GM21825 (cell line): ENCODE results near the gene SLC47A2.

ENCODE experiments used
- ATAC-seq: cut with Tn5 transposase; IDR thresholded peaks from one replicate; pipeline ENCODE4 v1.9.1; 2021; ENCODE audit warnings: mild to moderate bottlenecking, moderate library complexity; ENCODE audit not compliant: unreplicated experiment

Gene SLC47A2

DNA sequence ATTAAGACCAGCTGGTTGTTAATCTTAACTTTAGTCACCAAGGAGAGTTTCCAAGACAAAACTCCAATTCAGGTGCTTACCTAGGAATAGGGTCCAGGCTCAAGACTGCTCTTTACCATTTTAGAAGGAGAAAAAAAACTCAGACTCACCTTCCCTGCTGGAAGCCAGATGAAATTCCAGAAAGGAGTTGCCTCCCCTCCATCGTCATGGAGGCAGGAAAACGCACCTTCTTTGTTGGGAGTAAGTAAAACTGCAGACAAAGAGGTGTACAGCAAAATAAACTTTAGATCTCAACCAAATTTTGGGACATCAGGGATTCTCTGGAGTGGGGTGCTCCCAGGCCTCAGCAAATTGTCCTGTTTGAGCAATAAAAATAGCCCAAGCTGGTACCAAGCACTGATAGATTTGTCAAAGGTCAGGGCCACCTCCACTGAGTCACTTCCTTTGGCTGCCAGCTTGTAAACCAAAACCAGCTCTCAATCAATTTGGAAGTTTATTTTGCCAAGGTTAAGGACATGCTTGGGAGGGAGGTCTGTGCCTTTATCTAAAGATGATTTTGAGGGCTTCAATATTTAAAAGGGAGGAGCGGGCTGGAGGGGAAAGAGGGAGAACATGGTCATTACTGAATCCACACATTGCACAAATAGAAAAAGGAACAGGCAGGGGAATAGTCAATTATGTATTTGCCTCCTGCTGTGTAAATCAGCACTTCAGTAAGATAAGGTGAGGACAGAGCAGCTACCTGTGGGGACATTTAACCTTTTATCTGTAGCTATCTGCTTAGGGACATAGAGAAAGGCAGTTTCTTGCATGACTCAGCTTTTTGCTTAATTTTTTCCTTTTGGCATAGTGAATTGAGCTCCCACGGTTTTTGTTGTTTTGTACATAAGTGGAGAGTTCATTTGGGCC, 69.3 kb downstream of the SLC47A2 start:
- no peak for ATAC-seq

GRCh38 chr17:19645734-19646201, 70.6 kb downstream of the SLC47A2 start:
- no peak for ATAC-seq

DNA sequence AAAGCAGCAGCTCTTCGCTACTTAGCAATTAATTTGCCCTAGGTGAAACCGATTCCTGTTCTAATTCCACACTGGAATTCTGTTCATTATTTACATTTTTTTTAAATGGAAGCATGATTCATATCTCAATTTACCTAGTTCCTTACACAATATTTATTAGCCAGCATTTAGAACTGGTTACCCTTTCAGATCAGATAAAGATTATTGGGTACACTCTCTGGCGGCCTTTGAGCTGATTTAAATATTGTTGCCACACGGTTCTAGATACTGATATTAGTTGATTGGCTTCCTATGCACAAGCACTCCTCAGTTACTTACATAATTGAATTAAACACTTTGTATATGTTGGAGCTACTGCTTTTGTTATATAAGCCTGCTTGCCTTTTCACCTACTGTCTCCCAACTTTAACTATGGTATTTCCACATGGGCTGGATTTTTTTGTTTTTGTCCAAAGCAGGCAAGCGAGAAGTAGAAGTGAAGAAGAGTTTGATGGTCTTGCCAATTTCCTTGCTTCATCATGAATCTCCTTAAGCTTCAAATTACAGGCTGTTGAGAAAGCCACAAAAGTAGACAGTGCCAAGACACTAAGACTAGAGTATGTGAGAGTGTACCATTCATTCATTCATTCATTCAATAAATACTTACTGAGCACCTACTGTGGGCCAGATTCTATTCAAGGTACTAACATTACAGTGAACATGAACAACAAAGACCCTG, 71.7 kb downstream of the SLC47A2 start:
- ATAC-seq, result no peak

DNA sequence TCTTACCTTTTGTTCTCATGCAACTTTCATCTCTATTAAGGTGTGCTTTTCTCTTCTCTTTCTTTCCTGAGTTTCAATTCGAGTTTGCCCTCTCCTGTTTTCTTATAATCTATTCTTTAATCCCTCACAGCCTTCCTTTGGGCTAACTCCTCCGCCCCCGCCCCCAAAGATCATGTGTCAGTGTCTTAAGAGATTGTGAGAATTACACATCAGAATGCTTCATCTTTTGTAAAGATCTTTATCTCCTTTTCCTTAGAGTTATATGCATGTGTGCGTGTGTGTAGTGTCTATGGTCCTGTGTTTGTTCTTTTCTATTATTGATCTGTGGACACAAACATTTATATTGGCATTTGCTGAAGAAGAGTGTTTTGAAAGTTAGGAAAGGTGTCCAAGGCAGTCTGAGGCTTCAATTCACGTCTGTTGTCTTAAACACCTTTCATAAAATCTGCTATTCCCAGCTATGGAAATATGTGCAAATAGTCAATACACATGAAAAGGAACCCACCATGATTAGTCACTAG, 74.0 kb downstream of the SLC47A2 start:
- ATAC-seq, result no peak

DNA sequence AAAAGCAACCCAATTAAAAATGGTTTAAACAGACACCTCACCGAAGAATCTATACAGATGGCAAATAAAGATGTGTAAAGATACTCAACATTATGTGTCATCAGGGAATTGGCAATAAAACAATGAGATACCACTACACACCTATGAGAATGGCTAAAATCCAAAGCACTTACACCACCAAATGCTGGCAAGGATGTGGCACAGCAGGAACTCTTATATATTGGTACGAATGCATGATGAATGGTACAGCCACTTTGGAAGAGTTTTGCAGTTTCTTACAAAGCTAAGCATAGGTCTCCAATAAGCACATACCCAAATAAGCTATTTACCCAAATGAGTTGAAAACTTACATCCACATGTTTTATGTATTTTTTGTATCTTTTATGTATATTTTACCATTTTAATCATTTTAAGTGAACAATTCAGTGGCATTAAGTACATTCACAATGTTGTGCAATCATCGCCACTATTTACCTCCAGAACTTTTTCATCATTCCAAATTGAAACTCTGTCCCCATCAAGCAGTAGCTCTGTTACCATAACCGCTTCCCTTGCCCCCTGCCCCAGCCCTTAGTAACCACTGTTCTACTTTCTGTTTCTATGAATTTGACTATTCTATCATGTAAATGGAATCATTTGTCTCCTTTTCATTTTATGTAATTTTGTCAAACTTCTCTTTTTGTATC, 74.6 kb downstream of the SLC47A2 start:
- ATAC-seq, result no peak

DNA sequence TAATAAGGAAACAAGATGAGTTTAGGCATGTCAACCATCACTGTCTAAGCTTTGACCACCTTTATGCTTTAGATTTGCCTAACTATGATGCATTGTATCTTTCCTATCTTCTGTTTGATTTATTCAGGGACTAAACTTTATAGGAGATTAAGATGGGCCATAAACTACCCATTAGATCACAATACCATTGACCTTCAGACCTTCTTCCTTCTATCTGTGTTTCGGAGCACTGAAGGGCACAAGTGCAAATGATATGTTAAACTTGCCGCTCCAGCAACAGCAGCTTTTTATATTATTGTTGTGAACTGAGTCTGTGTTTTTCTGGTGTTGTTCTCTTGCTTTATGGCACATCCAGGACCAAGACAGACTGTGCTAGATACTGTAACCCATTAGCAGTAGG, 84.5 kb downstream of the SLC47A2 start:
- no peak for ATAC-seq

DNA sequence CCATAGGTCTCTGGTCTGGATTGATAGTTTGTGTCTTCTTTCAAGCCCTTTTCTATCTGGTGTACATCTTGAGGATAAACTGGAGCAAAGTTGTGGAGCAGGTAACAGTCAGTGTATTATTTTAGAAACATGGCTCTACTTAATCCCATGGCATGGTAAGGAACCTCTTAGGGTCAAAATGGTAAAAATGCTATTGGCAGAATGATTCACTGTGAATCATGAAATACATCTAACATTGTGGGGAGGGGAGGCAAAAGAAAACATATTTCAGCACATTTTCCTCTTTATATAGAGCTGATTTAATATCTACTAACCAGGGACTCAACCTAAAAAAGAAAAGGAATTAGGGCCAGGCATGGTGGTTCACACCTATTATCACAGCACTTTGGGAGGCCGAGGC, 85.7 kb downstream of the SLC47A2 start:
- no peak for ATAC-seq

DNA sequence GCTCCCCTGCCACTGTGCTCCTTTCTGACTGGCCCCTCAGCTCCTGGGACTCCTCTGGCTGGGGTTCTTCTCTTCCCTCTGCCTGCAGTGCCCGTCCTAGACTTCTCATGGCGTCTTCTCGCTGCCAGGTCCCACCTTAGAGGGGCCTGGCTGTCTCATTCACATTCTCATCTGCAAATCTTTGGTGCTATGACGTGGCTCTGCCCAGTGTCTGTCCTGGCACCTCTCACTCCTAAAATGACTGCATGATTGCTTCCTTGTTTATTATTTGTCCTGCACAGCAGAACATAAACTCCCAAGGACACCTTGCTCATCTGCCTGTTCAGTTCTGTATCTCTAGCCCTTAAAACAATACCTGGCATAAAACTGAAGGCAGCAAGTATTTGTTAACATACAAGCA, 86.3 kb downstream of the SLC47A2 start:
- no peak for ATAC-seq

DNA sequence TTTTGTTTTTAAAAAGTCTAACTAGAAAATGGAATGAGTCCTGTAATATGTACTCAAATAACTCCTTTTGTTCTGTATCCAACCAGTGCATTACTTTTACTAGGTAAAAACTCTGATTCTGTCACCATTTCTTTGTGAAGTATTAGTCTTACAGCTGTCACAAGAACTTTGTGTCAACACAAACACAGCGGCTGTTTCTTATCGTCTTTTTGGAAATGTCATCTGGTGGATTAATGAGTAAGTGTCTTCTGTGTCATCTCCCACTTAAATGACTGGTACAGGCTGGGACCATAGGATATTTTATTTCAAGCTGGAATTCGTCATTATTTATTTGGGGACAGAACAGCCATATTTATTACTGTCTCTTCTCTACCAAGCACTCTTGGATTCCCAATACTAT, 86.9 kb downstream of the SLC47A2 start:
- ATAC-seq, result no peak
